Mesothelial cell of epicardium (in vitro differentiated cells): ENCODE measurements around the gene SCTR. TPM values are rescaled to one million over a fixed set of nuclear protein-coding genes. Genes with fewer than 3 reads are reported as not detected.
A peak's percentile ranks its signal among the peaks of the same experiment; 100 is the strongest.
"Not testable (repeated sequence)": the region's sequence is repeated elsewhere in the genome, so short reads cannot be mapped to it uniquely, and the experiment has no call there.

Source experiments
- DNase-seq, 2 experiments: peaks; one replicate each; pipeline ENCODE4 v3.0.0; 2021; ENCODE audit warnings: low spot score in 2 of 2; ENCODE audit not compliant: unreplicated experiment in 2 of 2
- H3K27ac Mint-ChIP-seq: 2 replicates; pipeline ENCODE4 v1.8.0; 2021; ENCODE audit warnings: mixed read lengths
- H3K27me3 Mint-ChIP-seq: 2 replicates; pipeline ENCODE4 v1.8.0; 2021; ENCODE audit warnings: low read depth, mixed read lengths
- H3K36me3 Mint-ChIP-seq: 2 replicates; pipeline ENCODE4 v1.8.0; 2021; ENCODE audit warnings: mixed read lengths
- H3K4me1 Mint-ChIP-seq: 2 replicates; pipeline ENCODE4 v1.8.0; 2021; ENCODE audit warnings: mixed read lengths
- H3K4me3 Mint-ChIP-seq: 2 replicates; pipeline ENCODE4 v1.8.0; 2021; ENCODE audit warnings: mild to moderate bottlenecking, moderate library complexity, mixed read lengths
- H3K9me3 Mint-ChIP-seq: 2 replicates; pipeline ENCODE4 v1.8.0; 2021; ENCODE audit warnings: mixed read lengths
- total RNA-seq: library from RNA; stranded (reverse); gene quantifications from 3 replicates; pipeline ENCODE4 v1.2.1, GENCODE V29; 2021
- TF ChIP-seq, protein P1 (sequence below): fragments of 200-600 bp; sonication (generic); IDR thresholded peaks from one replicate; pipeline ENCODE4 v1.5.0; 2021; ENCODE audit warnings: antibody characterized with exemption; ENCODE audit not compliant: unreplicated experiment

SCTR gene
- total RNA-seq, 1 donor from 2014 or later = 1.3 TPM

DNA sequence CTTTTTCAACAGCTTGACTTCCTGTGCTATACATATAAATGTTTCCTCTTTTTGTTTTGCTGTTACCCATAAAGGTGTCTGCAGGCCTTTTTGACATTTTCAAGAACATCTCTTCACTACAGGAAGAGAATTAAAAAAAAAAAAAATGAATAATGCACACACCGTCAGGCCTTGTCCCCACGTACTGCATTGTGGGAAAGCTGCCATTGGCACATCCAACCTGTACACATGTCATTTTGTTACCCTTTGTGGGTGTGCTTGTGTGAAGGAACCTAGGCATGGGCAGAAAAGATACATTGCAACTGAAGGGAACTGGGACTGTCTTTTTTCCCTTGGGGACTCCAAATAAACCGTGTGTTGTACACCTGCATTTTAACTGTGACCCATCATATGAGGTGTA lies 109.4 kb downstream of the SCTR start:
- Mint-ChIP-seq H3K4me3 (no peak overlapping the region), H3K9me3 (peaks cover 28% of the 10 kb centered on the region), H3K27ac (no peak overlapping the region), H3K4me1 (no peaks in the 10 kb centered on the region), H3K36me3 (no peaks in the 10 kb centered on the region), H3K27me3 (no peaks in the 10 kb centered on the region)
- TF ChIP-seq, protein P1, sequence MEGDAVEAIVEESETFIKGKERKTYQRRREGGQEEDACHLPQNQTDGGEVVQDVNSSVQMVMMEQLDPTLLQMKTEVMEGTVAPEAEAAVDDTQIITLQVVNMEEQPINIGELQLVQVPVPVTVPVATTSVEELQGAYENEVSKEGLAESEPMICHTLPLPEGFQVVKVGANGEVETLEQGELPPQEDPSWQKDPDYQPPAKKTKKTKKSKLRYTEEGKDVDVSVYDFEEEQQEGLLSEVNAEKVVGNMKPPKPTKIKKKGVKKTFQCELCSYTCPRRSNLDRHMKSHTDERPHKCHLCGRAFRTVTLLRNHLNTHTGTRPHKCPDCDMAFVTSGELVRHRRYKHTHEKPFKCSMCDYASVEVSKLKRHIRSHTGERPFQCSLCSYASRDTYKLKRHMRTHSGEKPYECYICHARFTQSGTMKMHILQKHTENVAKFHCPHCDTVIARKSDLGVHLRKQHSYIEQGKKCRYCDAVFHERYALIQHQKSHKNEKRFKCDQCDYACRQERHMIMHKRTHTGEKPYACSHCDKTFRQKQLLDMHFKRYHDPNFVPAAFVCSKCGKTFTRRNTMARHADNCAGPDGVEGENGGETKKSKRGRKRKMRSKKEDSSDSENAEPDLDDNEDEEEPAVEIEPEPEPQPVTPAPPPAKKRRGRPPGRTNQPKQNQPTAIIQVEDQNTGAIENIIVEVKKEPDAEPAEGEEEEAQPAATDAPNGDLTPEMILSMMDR = no peak
- DNase-seq = no peak

DNA sequence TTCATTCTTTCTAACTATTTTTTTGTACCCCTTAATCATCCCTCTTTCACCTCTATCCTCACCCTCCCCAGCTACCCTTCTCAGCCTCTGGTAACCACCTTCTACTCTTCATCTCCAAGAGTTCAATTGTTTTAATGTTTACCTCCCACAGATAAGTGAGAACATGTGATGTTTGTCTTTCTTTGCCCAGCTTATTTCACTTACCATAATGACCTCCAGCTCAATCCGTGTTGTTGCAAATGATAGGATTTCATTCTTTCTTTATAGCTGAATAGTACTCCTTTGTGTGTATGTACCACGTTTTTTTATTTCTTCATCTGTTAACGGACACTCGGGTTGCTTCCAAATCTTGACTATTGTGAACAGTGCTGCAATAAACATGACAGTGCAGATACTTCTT lies 114.8 kb downstream of the SCTR start:
- no peak for DNase-seq
- Mint-ChIP-seq H3K27me3 (no peaks in the 10 kb centered on the region), H3K27ac (no peak overlapping the region), H3K4me3 (no peak overlapping the region), H3K4me1 (no peaks in the 10 kb centered on the region), H3K36me3 (no peaks in the 10 kb centered on the region), H3K9me3 (peaks cover 24% of the 10 kb centered on the region)
- TF ChIP-seq, protein P1 = no peak

DNA sequence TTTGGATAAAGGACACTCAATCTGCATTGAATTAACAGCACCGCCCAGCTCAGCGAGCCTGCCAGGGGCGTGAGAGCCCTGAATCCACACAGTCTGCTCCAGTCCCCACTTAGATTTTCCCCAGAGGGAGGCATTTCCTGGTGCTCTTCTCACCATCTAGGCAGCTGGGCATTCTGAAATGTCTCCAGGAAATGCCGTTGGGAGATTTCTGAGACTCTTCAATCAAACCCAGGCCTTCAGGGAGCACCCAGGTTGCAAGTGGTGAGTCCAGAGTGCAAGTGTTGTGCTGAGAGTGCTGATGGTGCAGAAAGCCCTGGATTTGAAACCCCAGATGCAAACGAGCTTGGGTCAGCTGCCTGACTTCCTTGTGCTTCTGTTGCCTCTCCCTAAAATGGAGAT lies 116.1 kb downstream of the SCTR start:
- Mint-ChIP-seq H3K9me3 (peaks cover 20% of the 10 kb centered on the region), H3K27ac (no peak overlapping the region), H3K27me3 (no peaks in the 10 kb centered on the region), H3K4me3 (no peak overlapping the region), H3K36me3 (no peaks in the 10 kb centered on the region), H3K4me1 (no peaks in the 10 kb centered on the region)
- TF ChIP-seq, protein P1 = no peak
- DNase-seq = no peak

DNA sequence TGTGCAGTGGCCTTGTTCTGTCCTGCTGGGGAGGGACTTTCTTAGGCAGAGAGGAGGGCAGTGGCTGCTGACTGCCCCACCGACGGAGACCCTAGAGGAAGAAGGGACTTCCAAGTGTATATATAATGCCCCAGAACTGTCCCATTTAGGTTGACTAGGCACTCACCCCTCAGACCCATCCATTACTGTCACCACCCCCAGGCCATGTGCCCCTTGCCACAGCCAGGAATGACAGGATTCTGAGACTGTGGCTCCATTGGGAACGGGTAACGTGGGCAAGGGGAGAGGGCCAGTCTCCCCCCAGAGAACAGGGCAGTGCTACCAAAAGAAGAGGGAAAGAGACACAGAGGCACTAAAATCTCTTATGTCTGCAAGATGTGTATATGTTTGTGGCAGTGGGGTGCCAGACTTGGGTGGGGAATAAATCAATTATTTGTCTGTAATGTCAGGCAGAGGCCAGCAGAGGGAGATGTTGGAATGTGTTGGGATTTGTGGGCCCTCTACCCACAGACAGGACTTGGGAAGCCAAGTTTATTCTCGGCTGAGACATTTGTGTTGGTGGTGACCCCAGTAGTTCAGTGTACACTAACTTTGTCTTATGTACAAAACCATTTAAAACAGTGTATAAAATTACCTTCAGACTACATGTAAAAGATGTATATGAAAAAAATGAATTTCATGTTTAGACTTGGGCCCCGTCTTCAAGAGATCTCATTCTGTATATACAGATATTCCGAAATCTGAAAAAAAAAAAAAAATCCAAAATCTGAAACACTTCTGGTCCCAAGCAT lies 116.7 kb downstream of the SCTR start:
- H3K27me3 Mint-ChIP-seq = no peaks in the 10 kb centered on the region
- H3K4me1 Mint-ChIP-seq = no peaks in the 10 kb centered on the region
- H3K27ac Mint-ChIP-seq = no peak overlapping the region
- no peak overlapping the region for H3K4me3 Mint-ChIP-seq
- DNase-seq = peak in 1 of 2 experiments; percentile 70
- no peaks in the 10 kb centered on the region for H3K36me3 Mint-ChIP-seq
- peaks cover 20% of the 10 kb centered on the region for H3K9me3 Mint-ChIP-seq
- TF ChIP-seq, protein P1 = peak; percentile 86

DNA sequence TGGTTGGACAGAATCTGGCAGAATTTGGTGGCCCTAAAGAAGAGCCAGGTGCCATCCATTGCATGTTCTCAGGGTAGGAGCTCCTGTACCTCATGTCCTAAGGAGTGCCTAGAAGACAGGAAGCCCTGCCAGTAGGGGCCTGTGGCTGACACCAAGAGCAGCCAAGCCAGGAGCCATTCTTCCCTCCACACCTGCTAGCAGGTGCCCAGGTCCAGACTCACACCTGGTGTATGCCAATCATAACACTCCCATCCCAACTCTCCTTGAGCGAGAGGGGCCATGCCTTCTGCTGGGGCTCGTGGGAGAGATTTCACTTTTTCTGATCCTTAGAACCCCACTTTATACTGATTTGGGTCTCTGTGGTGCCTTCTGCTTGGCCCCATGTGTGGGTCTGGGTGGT lies 119.1 kb downstream of the SCTR start:
- Mint-ChIP-seq H3K27me3 (no peaks in the 10 kb centered on the region), H3K4me1 (no peaks in the 10 kb centered on the region), H3K4me3 (no peak overlapping the region), H3K27ac (no peak overlapping the region), H3K36me3 (no peaks in the 10 kb centered on the region), H3K9me3 (peaks cover 6% of the 10 kb centered on the region)
- TF ChIP-seq, protein P1 = no peak
- no peak for DNase-seq

DNA sequence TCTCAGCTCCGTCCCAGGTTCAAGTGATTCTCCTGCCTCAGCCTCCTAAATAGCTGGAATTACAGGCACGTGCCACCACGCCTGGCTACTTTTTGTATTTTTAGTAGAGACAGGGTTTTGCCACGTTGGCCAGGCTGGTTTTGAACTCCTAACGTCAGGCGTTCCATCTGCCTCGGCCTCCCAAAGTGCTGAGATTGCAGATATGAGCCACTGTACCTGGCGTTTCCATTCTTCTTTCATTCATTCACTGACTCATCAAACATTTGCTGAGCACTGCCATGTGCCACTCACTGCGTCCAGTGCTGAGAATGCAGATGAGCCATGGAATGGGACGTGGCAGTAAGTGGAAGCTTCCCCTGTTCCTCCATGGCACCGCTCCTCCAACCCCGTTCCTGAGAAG lies 120.7 kb downstream of the SCTR start:
- not testable (repeated sequence) for H3K36me3 Mint-ChIP-seq, DNase-seq, H3K4me1 Mint-ChIP-seq, H3K4me3 Mint-ChIP-seq, H3K27ac Mint-ChIP-seq, H3K9me3 Mint-ChIP-seq, H3K27me3 Mint-ChIP-seq
